Activated T-cell treated with anti-CD3 and anti-CD28 coated beads, Interleukin-2, amount 50 U/mL, for 1 hour (primary cell): ENCODE measurements around the gene METTL25B.

ENCODE experiments used
- DNase-seq: peaks from one replicate; pipeline ENCODE4 v3.0.0-alpha.2; 2020

METTL25B gene

GRCh38 chr1:156773607-156774006, 45.3 kb downstream of the METTL25B start:
- no peak for DNase-seq

GRCh38 chr1:156775799-156776198, 47.5 kb downstream of the METTL25B start:
- DNase-seq, result no peak

GRCh38 chr1:156776942-156777341, 48.7 kb downstream of the METTL25B start:
- DNase-seq, result no peak

- DNase-seq, result no peak
Observed at GRCh38 chr1:156777573-156777972, 49.3 kb downstream of the METTL25B start.

- DNase-seq, result no peak
Observed at GRCh38 chr1:156781585-156782186, 53.4 kb downstream of the METTL25B start.

GRCh38 chr1:156785458-156785857, 57.2 kb downstream of the METTL25B start:
- no peak for DNase-seq
